Skeletal muscle satellite cell (primary cell): ENCODE results near the gene HMG20B.
A peak's percentile ranks its signal among the peaks of the same experiment; 100 is the strongest.

ENCODE experiments used
- H3K27me3 ChIP-seq: 2 replicates; pipeline ENCODE4 v1.7.0; 2013; ENCODE audit warnings: low read length; ENCODE audit not compliant: control insufficient read depth, insufficient read depth
- H3K36me3 ChIP-seq: 2 replicates; pipeline ENCODE4 v1.7.0; 2013; ENCODE audit warnings: mild to moderate bottlenecking, control low read depth, low read length; ENCODE audit not compliant: insufficient read depth
- H3K4me1 ChIP-seq: 2 replicates; pipeline ENCODE4 v1.7.0; 2013; ENCODE audit warnings: low read length; ENCODE audit not compliant: control insufficient read depth, insufficient read depth
- H3K4me2 ChIP-seq: 2 replicates; pipeline ENCODE4 v1.7.0; 2013; ENCODE audit warnings: mild to moderate bottlenecking, low read length
- H3K4me3 ChIP-seq: 2 replicates; pipeline ENCODE4 v1.7.0; 2013; ENCODE audit warnings: low read length
- H3K9ac ChIP-seq: 2 replicates; pipeline ENCODE4 v1.7.0; 2013; ENCODE audit warnings: mild to moderate bottlenecking, low read depth, low read length, moderate library complexity
- H3K9me3 ChIP-seq: replicated peaks from 2 replicates; pipeline ENCODE4 v1.7.0; 2013; ENCODE audit warnings: mild to moderate bottlenecking, control low read depth, low read length

Gene HMG20B

GRCh38 chr19:3591876-3592613 is 19.3 kb downstream of the HMG20B start:
- peaks cover 28% of the 10 kb centered on the region for H3K27me3 ChIP-seq
- H3K9me3 ChIP-seq: no peaks in the 10 kb centered on the region
- H3K4me1 ChIP-seq: no peaks in the 10 kb centered on the region
- H3K36me3 ChIP-seq: no peaks in the 10 kb centered on the region
- no peak overlapping the region for H3K9ac ChIP-seq
- H3K4me3 ChIP-seq: no peak overlapping the region
- no peak overlapping the region for H3K4me2 ChIP-seq

DNA sequence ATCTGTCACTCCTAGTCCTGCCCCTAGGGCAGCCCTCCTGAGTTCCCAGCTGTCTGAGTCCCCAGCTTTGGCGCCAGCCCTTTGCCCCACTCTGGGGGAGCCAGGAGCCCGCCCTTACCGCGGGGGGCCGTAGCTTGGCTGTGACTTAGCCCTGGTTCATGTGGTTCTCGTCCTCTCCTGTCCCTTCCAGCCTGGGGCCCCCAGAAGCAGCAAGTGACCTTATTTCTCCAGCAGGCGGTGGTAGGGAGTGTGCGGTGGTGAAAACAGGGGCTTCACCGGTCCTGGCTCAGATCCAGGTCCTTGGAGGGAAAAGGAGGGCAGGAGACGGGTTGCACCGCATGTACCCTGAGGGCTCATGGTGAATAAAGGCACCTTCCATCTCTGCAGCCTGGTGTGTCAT is 20.4 kb downstream of the HMG20B start:
- H3K9me3 ChIP-seq: no peaks in the 10 kb centered on the region
- H3K9ac ChIP-seq: no peak overlapping the region
- H3K27me3 ChIP-seq: peaks cover 28% of the 10 kb centered on the region
- no peaks in the 10 kb centered on the region for H3K36me3 ChIP-seq
- no peak overlapping the region for H3K4me3 ChIP-seq
- H3K4me2 ChIP-seq: no peak overlapping the region
- H3K4me1 ChIP-seq: no peaks in the 10 kb centered on the region

DNA sequence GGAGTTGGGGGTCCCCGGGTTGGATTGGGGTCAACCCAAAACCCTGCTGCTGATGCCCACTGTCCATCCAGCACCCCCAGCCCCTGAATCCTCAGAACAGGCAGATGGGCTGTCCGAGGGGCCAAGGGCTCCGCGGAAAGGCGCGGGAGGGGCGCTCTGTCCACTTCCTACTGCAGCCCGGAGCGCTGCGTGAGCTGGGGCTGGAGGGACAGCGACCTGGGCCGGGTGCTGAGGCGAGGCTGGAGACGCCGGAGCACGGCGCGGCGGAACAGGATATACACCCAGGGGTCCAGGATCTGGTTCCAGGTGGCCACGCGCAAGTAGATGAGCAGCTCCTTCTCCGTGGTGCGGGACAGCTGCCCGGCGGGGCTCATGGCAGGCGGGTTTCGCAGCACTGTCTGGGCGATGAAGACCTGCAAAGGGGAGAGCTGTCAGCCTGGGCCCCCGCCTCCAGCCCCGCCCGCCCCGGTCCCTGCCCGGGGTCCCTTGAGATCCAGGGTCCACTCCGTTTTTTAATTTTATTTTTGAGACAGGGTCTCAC is 22.8 kb downstream of the HMG20B start:
- Histone ChIP-seq H3K36me3 (no peaks in the 10 kb centered on the region), H3K4me1 (no peaks in the 10 kb centered on the region), H3K9me3 (no peaks in the 10 kb centered on the region), H3K27me3 (peaks cover 23% of the 10 kb centered on the region), H3K9ac (no peak overlapping the region), H3K4me3 (no peak overlapping the region), H3K4me2 (no peak overlapping the region)

DNA sequence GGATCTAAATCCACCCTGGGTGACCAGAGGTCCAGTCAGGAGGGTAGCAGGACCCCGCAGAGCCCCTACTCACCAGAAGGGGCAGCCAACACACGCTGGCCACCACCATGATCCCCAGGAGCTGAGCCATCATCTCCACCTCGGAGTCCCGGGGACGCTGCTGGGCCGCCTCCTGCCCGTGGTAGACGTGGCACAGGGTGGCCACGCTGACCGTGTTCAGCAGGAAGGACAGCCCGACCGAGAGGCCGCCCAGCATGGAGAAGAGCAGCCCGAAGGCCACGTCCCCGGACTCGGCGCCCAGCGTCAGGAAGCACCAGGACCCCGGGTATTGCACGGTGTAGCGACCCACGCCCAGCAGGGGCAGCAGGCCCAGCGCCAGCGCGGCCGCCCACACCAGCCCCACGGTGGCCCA is 27.0 kb downstream of the HMG20B start:
- H3K9me3 ChIP-seq: no peaks in the 10 kb centered on the region

GRCh38 chr19:3601021-3601420 is 28.3 kb downstream of the HMG20B start:
- H3K9ac ChIP-seq: no peak overlapping the region
- H3K27me3 ChIP-seq: no peaks in the 10 kb centered on the region
- no peaks in the 10 kb centered on the region for H3K9me3 ChIP-seq
- no peaks in the 10 kb centered on the region for H3K36me3 ChIP-seq
- H3K4me3 ChIP-seq: no peak overlapping the region
- peaks cover 8% of the 10 kb centered on the region for H3K4me1 ChIP-seq
- no peak overlapping the region for H3K4me2 ChIP-seq

More for the DNA sequence above, 27.0 kb downstream of the HMG20B start:
- Histone ChIP-seq H3K9ac (no peak overlapping the region), H3K4me2 (no peak overlapping the region), H3K36me3 (no peaks in the 10 kb centered on the region), H3K27me3 (no peaks in the 10 kb centered on the region), H3K4me3 (no peak overlapping the region), H3K4me1 (peaks cover 6% of the 10 kb centered on the region)

DNA sequence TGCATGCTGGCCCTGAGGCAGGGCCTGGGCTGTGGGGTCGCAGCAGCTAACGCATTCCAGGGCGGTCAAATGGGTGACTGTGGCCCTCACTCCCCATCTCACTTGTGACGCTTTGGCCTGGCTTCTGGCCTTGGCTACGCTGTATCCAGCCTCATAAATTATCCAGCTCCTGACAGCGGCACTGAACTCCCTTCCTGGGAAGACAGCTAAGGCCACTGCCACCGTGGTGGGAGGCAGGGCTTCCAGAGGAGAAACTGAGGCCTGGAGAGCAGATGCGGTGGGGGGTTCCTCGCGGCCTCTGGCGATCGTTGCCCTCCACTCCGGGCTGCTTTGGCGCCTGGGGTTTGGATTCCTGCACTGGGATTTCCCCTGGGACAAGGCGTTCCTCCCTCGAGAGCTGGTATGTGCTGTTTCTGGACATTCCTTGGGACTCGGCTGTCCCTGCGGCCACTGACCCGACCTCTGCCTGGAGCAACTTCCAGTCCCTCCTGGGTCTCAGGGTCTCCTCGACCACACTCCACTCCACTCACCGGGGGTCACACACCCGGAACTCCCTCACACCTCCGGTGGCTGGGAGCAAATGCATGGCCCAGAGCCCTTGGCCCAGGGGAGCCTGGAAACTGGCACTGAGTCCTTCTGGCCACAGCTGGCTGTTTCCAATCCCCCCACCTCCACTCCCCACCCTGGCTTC is 30.5 kb downstream of the HMG20B start:
- Histone ChIP-seq H3K4me1 (peaks cover 23% of the 10 kb centered on the region), H3K4me3 (no peak overlapping the region), H3K36me3 (no peaks in the 10 kb centered on the region), H3K9me3 (no peaks in the 10 kb centered on the region), H3K4me2 (no peak overlapping the region), H3K9ac (no peak overlapping the region), H3K27me3 (no peaks in the 10 kb centered on the region)

DNA sequence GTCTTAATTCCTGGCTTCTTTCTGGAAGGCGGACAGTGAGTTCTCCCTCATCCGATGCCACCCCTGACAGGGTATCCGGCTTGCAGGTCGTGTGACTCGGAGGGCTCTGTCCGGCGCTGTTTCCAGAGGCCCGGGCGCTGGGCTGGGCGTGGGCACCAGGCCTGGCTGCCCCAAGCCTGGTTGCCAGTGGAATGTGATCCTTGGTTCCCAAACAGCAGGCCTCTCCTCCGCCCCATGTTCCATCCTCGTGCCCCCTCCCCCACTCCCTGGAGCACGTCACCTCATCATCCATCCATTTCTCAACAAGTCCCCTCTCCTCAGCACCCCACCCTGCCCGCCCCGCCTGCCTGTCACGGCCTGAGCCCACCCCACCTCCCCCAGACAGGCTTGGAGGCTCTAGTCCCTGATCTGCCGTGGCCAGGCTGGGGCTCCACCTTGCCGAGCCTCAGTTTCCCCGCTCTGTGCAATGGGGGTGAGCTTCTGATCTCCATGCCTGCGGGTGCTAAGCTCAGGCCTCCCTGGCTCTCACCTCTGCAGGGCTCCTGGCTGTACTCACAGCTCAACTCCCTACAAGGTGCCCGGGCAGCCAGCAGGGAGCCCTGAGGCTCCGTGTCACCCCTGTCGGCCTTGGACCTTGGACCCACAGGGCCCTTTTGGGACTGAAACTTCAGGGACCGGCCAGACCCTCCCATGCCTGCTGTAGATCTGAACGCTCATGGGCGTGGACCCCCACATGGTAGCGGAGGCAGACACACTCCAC is 31.7 kb downstream of the HMG20B start:
- H3K4me1 ChIP-seq: peaks cover 23% of the 10 kb centered on the region
- H3K9me3 ChIP-seq: no peaks in the 10 kb centered on the region
- no peak overlapping the region for H3K9ac ChIP-seq
- no peak overlapping the region for H3K4me2 ChIP-seq
- no peaks in the 10 kb centered on the region for H3K36me3 ChIP-seq
- H3K27me3 ChIP-seq: no peaks in the 10 kb centered on the region
- no peak overlapping the region for H3K4me3 ChIP-seq

- H3K27me3 ChIP-seq: no peaks in the 10 kb centered on the region
- H3K4me3 ChIP-seq: no peak overlapping the region
- H3K4me2 ChIP-seq: no peak overlapping the region
- H3K9ac ChIP-seq: no peak overlapping the region
- H3K9me3 ChIP-seq: no peaks in the 10 kb centered on the region
- no peaks in the 10 kb centered on the region for H3K36me3 ChIP-seq
- peaks cover 23% of the 10 kb centered on the region for H3K4me1 ChIP-seq
Measured at GRCh38 chr19:3604987-3605343, 32.2 kb downstream of the HMG20B start.

DNA sequence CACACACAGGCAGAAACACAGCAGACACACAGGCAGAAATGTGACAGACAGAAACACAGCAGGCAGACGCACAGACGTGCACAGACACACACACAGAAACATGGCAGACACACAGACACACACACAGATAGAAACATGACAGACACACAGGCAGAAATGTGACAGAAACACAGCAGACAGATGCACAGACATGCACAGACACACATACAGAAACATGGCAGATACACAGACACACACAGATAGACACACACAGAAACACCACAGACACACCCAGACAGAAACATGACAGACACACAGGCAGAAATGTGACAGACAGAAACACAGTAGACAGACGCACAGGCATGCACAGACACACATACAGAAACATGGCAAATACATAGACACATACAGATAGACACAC is 32.6 kb downstream of the HMG20B start:
- no peak overlapping the region for H3K9ac ChIP-seq
- no peaks in the 10 kb centered on the region for H3K9me3 ChIP-seq
- peaks cover 23% of the 10 kb centered on the region for H3K4me1 ChIP-seq
- H3K4me2 ChIP-seq: peak overlapping the region; percentile 81
- no peaks in the 10 kb centered on the region for H3K27me3 ChIP-seq
- H3K4me3 ChIP-seq: no peak overlapping the region
- no peaks in the 10 kb centered on the region for H3K36me3 ChIP-seq

DNA sequence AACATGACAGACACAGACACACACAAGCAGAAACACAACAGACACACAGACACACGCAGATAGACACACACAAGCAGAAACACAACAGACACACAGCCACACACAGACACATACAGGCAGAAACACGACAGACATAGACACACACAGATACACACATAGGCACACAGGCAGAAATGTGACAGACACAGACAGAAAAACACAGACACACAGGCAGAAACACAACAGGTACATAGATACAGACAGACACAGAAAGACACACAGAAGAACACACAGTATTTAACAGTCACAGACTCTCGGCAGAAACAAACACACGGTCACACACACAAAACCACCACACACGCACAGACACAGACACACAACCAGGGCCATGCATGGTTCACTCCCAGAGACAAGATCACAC is 33.0 kb downstream of the HMG20B start:
- Histone ChIP-seq H3K9ac (peak overlapping the region; percentile 0), H3K36me3 (no peaks in the 10 kb centered on the region), H3K4me2 (peak overlapping the region; percentile 81), H3K4me3 (peak overlapping the region; percentile 71), H3K27me3 (no peaks in the 10 kb centered on the region), H3K4me1 (peaks cover 23% of the 10 kb centered on the region), H3K9me3 (no peaks in the 10 kb centered on the region)

- Histone ChIP-seq H3K4me3 (peak overlapping the region; percentile 71), H3K36me3 (peaks cover 3% of the 10 kb centered on the region), H3K9ac (peak overlapping the region; percentile 78), H3K4me1 (peaks cover 23% of the 10 kb centered on the region), H3K9me3 (no peaks in the 10 kb centered on the region), H3K4me2 (peak overlapping the region; percentile 81), H3K27me3 (no peaks in the 10 kb centered on the region)
Measured at GRCh38 chr19:3606174-3606689, 33.5 kb downstream of the HMG20B start.
